HepG2 (cell line): ENCODE measurements around the gene CFAP45. TPM values are rescaled to one million over a fixed set of nuclear protein-coding genes. Genes with fewer than 3 reads are reported as not detected.

Experiments
- AHR ChIP-seq: IDR thresholded peaks from 2 replicates; pipeline ENCODE4 v1.6.1; 2018; ENCODE audit warnings: missing genetic modification reagents, missing compliant biosample characterization
- GATAD1 ChIP-seq: IDR thresholded peaks from 2 replicates; pipeline ENCODE4 v1.6.1; 2016; ENCODE audit warnings: missing genetic modification reagents, missing compliant biosample characterization
- MEF2D ChIP-seq: sonication (generic); formaldehyde crosslinking; IDR thresholded peaks from 2 replicates; pipeline ENCODE4 v1.5.1; 2020; ENCODE audit warnings: mild to moderate bottlenecking, missing genetic modification reagents
- NFYC ChIP-seq: IDR thresholded peaks from 2 replicates; pipeline ENCODE4 v1.6.1; 2016; ENCODE audit warnings: missing genetic modification reagents, missing compliant biosample characterization
- NRL ChIP-seq: sonication (generic); formaldehyde crosslinking; IDR thresholded peaks from 2 replicates; pipeline ENCODE4 v1.5.0; 2020; ENCODE audit warnings: missing genetic modification reagents, mild to moderate bottlenecking, moderate library complexity, borderline replicate concordance
- PHB2 ChIP-seq: fragments of 450-650 bp; IDR thresholded peaks from 2 replicates; pipeline ENCODE4 v1.6.1; 2018; ENCODE audit not compliant: partially characterized antibody
- RARA ChIP-seq: IDR thresholded peaks from 2 replicates; pipeline ENCODE4 v1.6.1; 2016; ENCODE audit warnings: missing genetic modification reagents, missing compliant biosample characterization
- RBFOX2 ChIP-seq: fragments of 200-400 bp; formaldehyde crosslinking; IDR thresholded peaks from 2 replicates; pipeline ENCODE4 v1.6.1; 2017; ENCODE audit warnings: low read depth, mild to moderate bottlenecking, low read length
- RBM22 ChIP-seq: fragments of 200-400 bp; formaldehyde crosslinking; optimal IDR thresholded peaks from 2 replicates; pipeline ENCODE3; 2017; ENCODE audit warnings: mild to moderate bottlenecking, low read length, moderate library complexity
- RXRA ChIP-seq: sonication (generic); formaldehyde crosslinking; IDR thresholded peaks from 2 replicates; pipeline ENCODE4 v1.5.1; 2020; ENCODE audit warnings: missing genetic modification reagents
- SAP130 ChIP-seq: IDR thresholded peaks from 2 replicates; pipeline ENCODE4 v1.6.1; 2016; ENCODE audit warnings: low read depth
- ZFP36L2 ChIP-seq: sonication (generic); formaldehyde crosslinking; IDR thresholded peaks from 2 replicates; pipeline ENCODE4 v1.4.0; 2020; ENCODE audit warnings: missing genetic modification reagents
- ZNF282 ChIP-seq: fragments of 450-650 bp; IDR thresholded peaks from 2 replicates; pipeline ENCODE4 v1.6.1; 2018; ENCODE audit not compliant: partially characterized antibody
- ZNF607 ChIP-seq: sonication (generic); formaldehyde crosslinking; IDR thresholded peaks from 2 replicates; pipeline ENCODE4 v1.5.1; 2020; ENCODE audit warnings: missing genetic modification reagents, mild to moderate bottlenecking, borderline replicate concordance
- ZNF615 ChIP-seq: sonication (generic); formaldehyde crosslinking; IDR thresholded peaks from 2 replicates; pipeline ENCODE4 v1.5.0; 2020; ENCODE audit warnings: mild to moderate bottlenecking, missing genetic modification reagents, borderline replicate concordance
- ZNF644 ChIP-seq: IDR thresholded peaks from 2 replicates; pipeline ENCODE4 v1.6.1; 2016; ENCODE audit warnings: low read depth
- ZNF777 ChIP-seq: sonication (generic); formaldehyde crosslinking; IDR thresholded peaks from 2 replicates; pipeline ENCODE4 v1.4.0; 2020; ENCODE audit warnings: missing genetic modification reagents
- polyA plus RNA-seq, 8 experiments: library from polyadenylated mRNA; depleted of rRNA in 3 of 8; stranded (reverse) in 7 of 8; unstranded in 1 of 8; fragments of >200 nt; fragmentation: Illumina TruSeq in 4 of 8; extraction: Trizol in 4 of 8; gene quantifications; 2 replicates each; pipeline versions ENCODE4 v1.2.1 to v1.2.3, GENCODE V29; 2011 to 2016; ENCODE audit warnings: low read depth in 4 of 8, missing spikeins in 1 of 8, mixed read lengths in 1 of 8; ENCODE audit not compliant: insufficient read depth in 1 of 8
- total RNA-seq, 5 experiments: library from RNA; depleted of rRNA; stranded (reverse); fragments of >200 nt; fragmentation: Illumina TruSeq; extraction: Trizol; gene quantifications; 2 replicates each; pipeline ENCODE4 v1.2.3, GENCODE V29; 2016; ENCODE audit warnings: low read depth in 1 of 5
- TF ChIP-seq, protein P1 (sequence below): sonication (generic); formaldehyde crosslinking; IDR thresholded peaks from 2 replicates; pipeline ENCODE4; 2020; ENCODE audit warnings: missing genetic modification reagents, mild to moderate bottlenecking, borderline replicate concordance
- TF ChIP-seq, protein P2 (sequence below): IDR thresholded peaks from 2 replicates; pipeline ENCODE4 v1.6.1; 2018; ENCODE audit warnings: missing genetic modification reagents, mild to moderate bottlenecking, missing compliant biosample characterization
- TF ChIP-seq, protein P3 (sequence below): sonication (generic); formaldehyde crosslinking; IDR thresholded peaks from 2 replicates; pipeline ENCODE4 v1.4.0; 2020; ENCODE audit warnings: missing genetic modification reagents, mild to moderate bottlenecking, borderline replicate concordance
- TF ChIP-seq, protein P4 (sequence below): sonication (generic); formaldehyde crosslinking; IDR thresholded peaks from 2 replicates; pipeline ENCODE4 v1.4.0; 2020; ENCODE audit warnings: missing genetic modification reagents

CFAP45 gene
- total and polyA plus RNA-seq, 2 of the 13 experiments (the other 11 are each of a cell fraction or from before 2014, with no cell fraction given): not detected

DNA sequence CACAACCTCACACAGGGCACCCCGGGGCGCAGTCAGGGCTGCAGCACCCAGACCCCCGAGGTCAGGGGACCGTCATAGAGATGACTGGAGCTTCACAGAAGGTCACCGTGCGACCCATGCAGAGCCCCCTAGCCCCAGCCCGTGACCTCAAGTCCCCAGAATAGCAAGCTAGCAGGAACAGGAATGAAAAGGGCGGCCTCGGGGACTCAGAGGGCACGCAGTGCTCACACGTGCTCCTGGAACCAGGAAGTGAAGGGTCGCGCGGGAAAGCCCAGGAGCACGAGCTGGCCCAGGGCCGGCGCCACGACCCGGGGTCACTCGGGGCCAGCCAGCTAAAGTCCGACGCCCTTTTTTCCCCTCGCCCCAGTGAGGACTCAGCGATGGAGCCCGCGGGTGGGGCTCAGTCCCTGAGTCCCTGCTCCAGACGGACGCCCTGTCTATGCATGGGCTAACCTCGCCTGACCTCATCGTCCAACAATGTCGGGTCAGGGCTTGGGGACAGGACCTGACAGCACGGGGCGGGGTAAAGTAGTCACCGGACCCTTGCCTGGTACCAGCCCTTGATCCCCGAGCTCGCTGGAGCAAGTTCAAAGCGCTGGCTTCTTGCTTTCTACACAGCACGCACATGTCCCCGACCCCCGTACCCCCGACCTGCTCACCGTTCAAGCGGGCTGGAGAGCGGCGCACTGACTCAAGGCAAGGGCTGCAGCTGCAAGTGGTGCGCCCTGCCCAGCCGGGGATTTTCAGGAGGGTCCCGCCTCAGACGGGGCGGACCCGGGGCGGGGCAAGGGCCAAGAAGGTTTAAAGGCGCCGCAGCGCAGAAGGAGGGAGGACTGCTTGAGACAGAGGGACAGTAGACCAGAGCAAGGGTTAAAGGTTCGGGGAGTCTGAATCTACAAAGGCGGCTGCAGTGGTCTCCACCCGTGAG is 25.1 kb upstream of the CFAP45 start, which contains the start of gene TAGLN2 (continued):
- TF ChIP-seq, protein P1, sequence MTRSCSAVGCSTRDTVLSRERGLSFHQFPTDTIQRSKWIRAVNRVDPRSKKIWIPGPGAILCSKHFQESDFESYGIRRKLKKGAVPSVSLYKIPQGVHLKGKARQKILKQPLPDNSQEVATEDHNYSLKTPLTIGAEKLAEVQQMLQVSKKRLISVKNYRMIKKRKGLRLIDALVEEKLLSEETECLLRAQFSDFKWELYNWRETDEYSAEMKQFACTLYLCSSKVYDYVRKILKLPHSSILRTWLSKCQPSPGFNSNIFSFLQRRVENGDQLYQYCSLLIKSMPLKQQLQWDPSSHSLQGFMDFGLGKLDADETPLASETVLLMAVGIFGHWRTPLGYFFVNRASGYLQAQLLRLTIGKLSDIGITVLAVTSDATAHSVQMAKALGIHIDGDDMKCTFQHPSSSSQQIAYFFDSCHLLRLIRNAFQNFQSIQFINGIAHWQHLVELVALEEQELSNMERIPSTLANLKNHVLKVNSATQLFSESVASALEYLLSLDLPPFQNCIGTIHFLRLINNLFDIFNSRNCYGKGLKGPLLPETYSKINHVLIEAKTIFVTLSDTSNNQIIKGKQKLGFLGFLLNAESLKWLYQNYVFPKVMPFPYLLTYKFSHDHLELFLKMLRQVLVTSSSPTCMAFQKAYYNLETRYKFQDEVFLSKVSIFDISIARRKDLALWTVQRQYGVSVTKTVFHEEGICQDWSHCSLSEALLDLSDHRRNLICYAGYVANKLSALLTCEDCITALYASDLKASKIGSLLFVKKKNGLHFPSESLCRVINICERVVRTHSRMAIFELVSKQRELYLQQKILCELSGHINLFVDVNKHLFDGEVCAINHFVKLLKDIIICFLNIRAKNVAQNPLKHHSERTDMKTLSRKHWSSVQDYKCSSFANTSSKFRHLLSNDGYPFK (CRISPR knock-in tag): 0 out of 2 replicates have a peak, but pooled peaks have one; percentile 22
- TF ChIP-seq RXRA (CRISPR knock-in tag) (peak; percentile 83), ZNF644 (CRISPR knock-in tag) (no peak), AHR (CRISPR knock-in tag) (0 out of 2 replicates have a peak, but pooled peaks have one; percentile 26), ZNF282 (no peak), RBFOX2 (peak; percentile 43; the same call in 1 of the 2 replicates), RARA (CRISPR knock-in tag) (peak; percentile 74), RBM22 (no peak), NFYC (CRISPR knock-in tag) (0 out of 2 replicates have a peak, but pooled peaks have one; percentile 18), ZFP36L2 (no peak), ZNF777 (CRISPR knock-in tag) (peak; percentile 91), GATAD1 (CRISPR knock-in tag) (0 out of 2 replicates have a peak, but pooled peaks have one; percentile 26), ZNF607 (CRISPR knock-in tag) (0 out of 2 replicates have a peak, but pooled peaks have one; percentile 64), MEF2D (CRISPR knock-in tag) (peak; percentile 34; the same call in 1 of the 2 replicates), NRL (0 out of 2 replicates have a peak, but pooled peaks have one; percentile 45), ZNF615 (CRISPR knock-in tag) (no peak), PHB2 (no peak), SAP130 (CRISPR knock-in tag) (peak; percentile 40; the same call in 1 of the 2 replicates)
- TF ChIP-seq, protein P2, sequence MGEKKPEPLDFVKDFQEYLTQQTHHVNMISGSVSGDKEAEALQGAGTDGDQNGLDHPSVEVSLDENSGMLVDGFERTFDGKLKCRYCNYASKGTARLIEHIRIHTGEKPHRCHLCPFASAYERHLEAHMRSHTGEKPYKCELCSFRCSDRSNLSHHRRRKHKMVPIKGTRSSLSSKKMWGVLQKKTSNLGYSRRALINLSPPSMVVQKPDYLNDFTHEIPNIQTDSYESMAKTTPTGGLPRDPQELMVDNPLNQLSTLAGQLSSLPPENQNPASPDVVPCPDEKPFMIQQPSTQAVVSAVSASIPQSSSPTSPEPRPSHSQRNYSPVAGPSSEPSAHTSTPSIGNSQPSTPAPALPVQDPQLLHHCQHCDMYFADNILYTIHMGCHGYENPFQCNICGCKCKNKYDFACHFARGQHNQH (CRISPR knock-in tag): no peak
- TF ChIP-seq, protein P3, sequence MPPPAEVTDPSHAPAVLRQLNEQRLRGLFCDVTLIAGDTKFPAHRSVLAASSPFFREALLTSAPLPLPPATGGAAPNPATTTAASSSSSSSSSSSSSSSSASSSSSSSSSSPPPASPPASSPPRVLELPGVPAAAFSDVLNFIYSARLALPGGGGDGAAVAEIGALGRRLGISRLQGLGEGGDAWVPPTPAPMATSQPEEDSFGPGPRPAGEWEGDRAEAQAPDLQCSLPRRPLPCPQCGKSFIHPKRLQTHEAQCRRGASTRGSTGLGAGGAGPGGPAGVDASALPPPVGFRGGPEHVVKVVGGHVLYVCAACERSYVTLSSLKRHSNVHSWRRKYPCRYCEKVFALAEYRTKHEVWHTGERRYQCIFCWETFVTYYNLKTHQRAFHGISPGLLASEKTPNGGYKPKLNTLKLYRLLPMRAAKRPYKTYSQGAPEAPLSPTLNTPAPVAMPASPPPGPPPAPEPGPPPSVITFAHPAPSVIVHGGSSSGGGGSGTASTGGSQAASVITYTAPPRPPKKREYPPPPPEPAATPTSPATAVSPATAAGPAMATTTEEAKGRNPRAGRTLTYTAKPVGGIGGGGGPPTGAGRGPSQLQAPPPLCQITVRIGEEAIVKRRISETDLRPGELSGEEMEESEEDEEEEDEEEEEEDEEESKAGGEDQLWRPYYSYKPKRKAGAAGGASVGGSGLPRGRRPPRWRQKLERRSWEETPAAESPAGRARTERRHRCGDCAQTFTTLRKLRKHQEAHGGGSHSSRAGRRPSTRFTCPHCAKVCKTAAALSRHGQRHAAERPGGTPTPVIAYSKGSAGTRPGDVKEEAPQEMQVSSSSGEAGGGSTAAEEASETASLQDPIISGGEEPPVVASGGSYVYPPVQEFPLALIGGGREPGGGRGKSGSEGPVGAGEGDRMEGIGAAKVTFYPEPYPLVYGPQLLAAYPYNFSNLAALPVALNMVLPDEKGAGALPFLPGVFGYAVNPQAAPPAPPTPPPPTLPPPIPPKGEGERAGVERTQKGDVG (CRISPR knock-in tag): no peak
- TF ChIP-seq, protein P4, sequence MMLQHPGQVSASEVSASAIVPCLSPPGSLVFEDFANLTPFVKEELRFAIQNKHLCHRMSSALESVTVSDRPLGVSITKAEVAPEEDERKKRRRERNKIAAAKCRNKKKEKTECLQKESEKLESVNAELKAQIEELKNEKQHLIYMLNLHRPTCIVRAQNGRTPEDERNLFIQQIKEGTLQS (CRISPR knock-in tag): peak; percentile 69; the same call in 1 of the 2 replicates
